ENCODE measurements around the gene SNX14.
"Not testable (repeated sequence)": the region's sequence is repeated elsewhere in the genome, so short reads cannot be mapped to it uniquely, and the experiment has no call there.

Gene SNX14

DNA sequence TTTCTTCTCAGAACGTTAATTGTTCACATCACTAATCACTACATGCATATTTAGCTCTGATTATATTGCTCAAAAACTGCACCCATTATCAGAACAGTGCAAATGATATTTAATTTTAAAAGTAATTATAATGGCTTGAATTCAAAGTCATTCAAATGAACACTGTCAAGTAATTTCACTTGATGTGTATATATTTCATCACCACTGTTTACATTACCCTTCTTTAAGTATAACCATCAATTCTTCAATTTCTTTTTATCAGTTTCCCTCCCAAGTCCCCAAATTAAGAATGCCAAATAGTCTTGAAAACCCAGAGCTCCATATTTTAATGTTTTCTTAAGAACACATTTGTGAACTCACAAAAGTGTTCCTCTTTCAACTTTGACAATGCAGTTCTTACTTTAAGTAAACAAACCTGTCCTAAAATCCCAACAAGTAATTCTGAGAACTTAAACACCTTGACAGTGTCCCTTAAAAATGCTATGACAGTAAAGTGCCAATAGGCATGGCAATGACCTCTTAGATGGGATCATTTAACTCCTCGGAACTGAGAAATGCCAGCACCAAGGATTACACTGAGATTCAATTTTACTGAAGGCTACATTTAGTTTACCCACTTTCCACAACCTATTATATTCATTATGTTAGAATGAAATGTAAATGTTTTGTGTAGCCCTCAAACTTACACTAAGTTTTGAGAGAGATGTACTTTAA lies 16.7 kb upstream of the SNX14 start:
- no peak overlapping the region for H3K4me3 ChIP-seq (ENCODE audit: low read depth, low read length)
- TF ChIP-seq, protein P1, sequence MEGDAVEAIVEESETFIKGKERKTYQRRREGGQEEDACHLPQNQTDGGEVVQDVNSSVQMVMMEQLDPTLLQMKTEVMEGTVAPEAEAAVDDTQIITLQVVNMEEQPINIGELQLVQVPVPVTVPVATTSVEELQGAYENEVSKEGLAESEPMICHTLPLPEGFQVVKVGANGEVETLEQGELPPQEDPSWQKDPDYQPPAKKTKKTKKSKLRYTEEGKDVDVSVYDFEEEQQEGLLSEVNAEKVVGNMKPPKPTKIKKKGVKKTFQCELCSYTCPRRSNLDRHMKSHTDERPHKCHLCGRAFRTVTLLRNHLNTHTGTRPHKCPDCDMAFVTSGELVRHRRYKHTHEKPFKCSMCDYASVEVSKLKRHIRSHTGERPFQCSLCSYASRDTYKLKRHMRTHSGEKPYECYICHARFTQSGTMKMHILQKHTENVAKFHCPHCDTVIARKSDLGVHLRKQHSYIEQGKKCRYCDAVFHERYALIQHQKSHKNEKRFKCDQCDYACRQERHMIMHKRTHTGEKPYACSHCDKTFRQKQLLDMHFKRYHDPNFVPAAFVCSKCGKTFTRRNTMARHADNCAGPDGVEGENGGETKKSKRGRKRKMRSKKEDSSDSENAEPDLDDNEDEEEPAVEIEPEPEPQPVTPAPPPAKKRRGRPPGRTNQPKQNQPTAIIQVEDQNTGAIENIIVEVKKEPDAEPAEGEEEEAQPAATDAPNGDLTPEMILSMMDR (IDR thresholded peaks at IDR 0.05; ENCODE audit: low read depth, low read length): no peak

DNA sequence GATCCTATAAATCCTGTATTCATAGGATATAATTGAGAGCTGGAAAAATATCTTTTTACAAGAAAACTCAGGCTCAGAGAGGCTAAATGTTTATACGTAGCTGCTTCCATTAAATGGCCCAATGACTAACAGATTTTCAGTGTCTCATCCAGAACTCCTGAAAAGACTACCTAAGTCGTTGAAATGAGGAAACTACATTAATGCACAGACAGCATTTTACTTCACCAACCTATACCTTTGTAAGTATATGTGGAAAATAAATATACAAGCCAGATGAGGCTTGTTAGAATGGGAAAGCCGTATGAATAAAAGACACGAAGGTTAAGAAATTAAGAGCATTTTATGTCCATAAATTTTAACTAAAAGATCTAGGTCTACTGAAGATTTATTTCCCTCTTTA lies 8.4 kb upstream of the SNX14 start:
- TF ChIP-seq, protein P1 (IDR thresholded peaks at IDR 0.05; ENCODE audit: low read depth, low read length): no peak
- H3K4me3 ChIP-seq (ENCODE audit: low read depth, low read length): no peak overlapping the region

DNA sequence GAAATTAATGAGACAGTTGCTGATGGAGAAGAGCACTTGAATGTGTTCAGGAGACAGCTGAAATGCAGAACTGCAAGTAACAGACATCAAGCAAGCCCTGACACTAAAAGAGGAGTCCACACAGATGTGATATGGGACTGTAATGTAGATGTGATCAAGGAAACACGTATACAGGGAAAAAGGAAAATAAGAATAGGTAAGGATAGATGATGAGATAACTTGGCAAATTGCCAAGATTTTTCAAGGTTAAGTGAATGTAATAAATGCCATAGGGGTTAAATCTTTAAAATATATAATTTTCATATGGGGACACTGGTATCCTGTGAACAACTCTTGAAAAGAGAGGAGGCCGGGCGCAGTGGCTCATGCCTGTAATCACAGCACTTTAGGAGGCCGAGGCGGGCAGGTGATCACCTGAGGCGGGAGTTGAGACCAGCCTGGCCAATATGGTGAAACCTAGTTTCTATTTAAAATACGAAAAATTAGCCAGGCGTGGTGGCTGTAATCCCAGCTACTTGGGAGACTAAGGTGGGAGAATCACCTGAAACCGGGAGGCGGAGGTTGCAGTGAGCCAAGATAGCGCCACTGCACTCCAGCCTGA lies 7.2 kb upstream of the SNX14 start:
- H3K4me3 ChIP-seq (ENCODE audit: low read depth, low read length): no peak overlapping the region
- TF ChIP-seq, protein P1 (IDR thresholded peaks at IDR 0.05; ENCODE audit: low read depth, low read length): no peak

DNA sequence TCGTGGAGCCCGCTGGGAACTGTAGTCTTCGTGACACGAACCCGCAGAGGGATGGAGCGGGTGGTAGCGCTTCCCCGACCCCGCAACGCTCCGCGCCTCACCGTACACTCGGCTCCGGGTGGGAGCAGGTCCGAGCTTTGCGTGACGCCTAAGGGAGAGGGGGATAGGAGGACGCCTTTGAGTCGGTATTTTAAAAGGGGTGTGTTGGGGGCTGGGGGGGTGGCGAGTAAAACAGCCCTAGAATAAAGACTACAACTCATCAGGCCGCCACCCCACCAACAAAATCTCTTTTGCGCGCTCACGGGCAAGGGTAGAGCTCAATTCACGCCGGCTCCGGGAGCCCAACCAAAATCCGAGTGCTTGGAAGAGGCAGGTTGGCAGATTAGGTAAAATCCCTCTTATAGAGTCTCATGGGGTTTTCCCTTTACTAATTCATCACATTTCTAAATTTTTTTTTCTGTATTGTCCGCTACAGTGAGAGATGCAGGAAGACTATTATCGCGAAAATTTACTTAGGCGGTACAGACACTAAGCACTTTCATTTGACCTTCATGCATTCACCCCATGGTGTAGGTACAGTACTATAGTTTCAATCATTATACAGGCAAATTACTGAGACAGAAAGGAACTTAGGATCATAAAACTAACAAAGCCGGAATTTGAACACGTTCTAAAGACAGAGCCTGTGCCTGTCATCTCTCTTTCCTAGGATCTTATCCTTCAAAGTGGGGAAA lies 706 bp upstream of the SNX14 start:
- H3K4me3 ChIP-seq (ENCODE audit: low read depth, low read length): peak overlapping the region; percentile 73
- TF ChIP-seq, protein P1 (IDR thresholded peaks at IDR 0.05; ENCODE audit: low read depth, low read length): no peak

DNA sequence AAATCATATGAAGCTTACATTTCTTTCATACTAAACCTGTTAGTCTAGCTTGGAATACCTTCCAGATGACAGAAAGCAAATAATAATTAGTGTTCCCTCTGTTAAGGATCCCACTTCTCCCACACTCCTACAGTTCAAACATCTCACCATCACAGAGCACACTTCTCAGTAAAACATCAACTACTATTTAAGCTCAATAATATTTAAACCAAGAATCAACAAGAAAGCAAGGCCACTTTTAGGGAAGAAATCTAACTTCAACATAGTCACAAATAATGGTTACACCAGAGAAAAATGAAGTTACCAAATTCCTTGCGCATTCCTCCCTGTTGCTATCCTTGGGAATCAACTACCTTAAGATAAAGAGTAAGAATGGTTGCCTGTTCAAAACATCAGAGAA lies 1.6 kb downstream of the SNX14 start:
- H3K4me3 ChIP-seq (ENCODE audit: low read depth, low read length): no peak overlapping the region
- TF ChIP-seq, protein P1 (IDR thresholded peaks at IDR 0.05; ENCODE audit: low read depth, low read length): no peak

DNA sequence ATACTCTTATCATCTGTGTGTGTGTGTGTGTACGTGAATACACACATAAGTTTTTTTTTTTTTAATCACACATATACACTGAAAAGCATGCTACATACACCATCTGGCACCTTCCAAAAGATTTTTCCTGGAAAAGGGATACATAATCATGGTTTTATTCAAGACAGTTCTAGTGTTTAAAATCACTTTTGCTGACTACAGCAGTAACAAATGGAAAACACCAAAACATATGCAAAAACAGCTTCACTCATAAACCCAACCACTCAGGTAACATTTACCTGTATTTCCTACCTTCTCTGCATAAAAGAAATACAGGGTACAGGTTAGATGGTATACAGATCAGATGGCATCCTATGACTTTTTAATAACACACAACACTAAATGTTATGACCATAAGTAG lies 2.5 kb downstream of the SNX14 start:
- TF ChIP-seq, protein P1 (IDR thresholded peaks at IDR 0.05; ENCODE audit: low read depth, low read length): no peak
- no peak overlapping the region for H3K4me3 ChIP-seq (ENCODE audit: low read depth, low read length)

DNA sequence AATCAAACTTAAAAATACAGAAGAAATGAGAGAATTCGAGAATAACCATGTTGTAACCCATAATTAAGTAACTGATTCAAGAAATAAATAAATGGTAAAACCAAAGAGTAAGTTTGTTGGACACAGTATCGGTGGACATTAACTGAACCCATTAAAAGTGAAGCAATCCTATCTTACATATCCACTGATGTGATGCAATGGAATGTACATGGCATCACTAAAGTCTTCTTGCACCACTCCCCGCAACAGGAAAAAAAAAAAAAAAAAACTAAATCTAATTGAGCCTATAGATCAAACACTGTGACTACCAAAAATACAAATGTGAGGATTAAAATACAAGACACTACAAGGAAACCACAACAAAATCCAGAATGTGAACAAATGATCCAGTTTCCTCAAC lies 7.9 kb downstream of the SNX14 start:
- TF ChIP-seq, protein P1 (IDR thresholded peaks at IDR 0.05; ENCODE audit: low read depth, low read length): no peak
- H3K4me3 ChIP-seq (ENCODE audit: low read depth, low read length): no peak overlapping the region

DNA sequence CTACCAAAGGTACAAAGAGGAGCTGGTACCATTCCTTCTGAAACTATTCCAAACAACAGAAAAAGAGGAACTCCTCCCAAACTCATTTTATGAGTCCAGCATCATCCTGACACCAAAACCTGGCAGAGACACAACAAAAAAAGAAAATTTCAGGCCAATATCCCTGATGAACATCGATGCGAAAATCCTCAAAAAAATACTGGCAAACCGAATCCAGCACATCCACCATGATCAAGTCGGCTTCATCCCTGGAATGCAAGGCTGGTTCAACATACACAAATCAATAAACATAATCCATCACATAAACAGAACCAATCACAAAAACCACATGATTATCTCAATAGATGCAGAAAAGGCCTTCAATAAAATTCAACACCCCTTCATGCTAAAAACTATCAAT lies 10.8 kb downstream of the SNX14 start:
- H3K4me3 ChIP-seq (ENCODE audit: low read depth, low read length): not testable (repeated sequence)
